ENCODE data around the gene SPAG7. TPM values are rescaled to one million over a fixed set of nuclear protein-coding genes. Genes with fewer than 3 reads are reported as not detected.

The SPAG7 gene
- polyA plus RNA-seq, 1 donor from 2014 or later: 97.1 TPM

GRCh38 chr17:4987767-4988567 lies 20.4 kb upstream of the SPAG7 start:
- Mint-ChIP-seq H3K36me3 (peaks cover 3% of the 10 kb centered on the region), H3K27me3 (no peaks in the 10 kb centered on the region), H3K4me3 (peak overlapping the region; percentile 89 to 97 (median 96)), H3K27ac (peak overlapping the region; percentile 75 to 96 (median 95)), H3K9me3 (no peaks in the 10 kb centered on the region), H3K4me1 (peaks cover 13 to 30% (median 27%) of the 10 kb centered on the region in 3 donors)

DNA sequence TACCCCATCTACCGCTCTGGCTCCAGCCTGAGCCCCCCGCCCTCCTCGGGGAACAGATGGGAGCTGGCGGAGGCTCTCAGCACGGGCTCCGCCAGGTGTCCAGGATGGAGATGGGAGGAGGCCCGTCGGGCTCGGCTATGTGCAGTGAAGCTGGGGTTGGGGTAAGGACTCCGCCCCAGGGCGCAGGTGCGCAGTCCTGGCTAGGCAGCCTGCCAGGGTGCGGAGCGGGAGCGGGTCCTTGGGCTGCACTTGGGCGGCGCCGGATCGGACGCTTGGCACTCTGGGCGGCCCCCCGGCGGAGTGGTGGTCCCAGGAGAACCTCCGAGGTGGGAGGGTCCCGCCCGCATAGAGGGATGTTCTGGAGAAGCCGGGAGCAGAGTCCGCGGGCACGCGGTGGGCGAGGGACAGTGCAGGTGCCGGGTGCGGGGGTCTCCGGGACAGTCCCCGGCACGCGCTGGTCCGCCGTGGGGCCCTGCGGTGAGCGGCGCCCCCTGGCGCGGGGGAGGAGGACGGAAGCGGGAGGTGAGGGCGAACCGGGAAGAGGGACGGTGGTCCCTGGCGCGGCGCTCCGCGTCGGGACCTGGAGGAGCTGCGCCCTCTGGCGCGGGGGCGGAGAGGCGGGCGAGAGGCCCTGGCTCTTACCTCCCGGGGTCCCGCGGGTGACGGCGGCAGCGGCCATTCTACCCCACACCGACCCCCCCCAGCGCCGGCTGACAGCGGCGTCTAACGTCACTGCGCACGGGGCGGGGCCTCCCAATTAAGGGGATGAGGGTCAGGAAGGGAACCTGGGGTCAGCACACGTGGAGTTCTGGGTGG lies 19.5 kb upstream of the SPAG7 start, which contains the start of gene CAMTA2:
CAMTA2 (minus strand) TSS at position 725 of the 816 bp plus-strand sequence. CDS start 1,453 bp downstream, outside the sequence.
- Mint-ChIP-seq H3K36me3 (peaks cover 3% of the 10 kb centered on the region), H3K27me3 (no peaks in the 10 kb centered on the region), H3K27ac (peak within 1 kb of the TSS; percentile 75 to 96 (median 95)), H3K4me3 (peak within 1 kb of the TSS; percentile 89 to 97 (median 96)), H3K4me1 (peaks cover 13 to 30% (median 27%) of the 10 kb centered on the region in 3 donors), H3K9me3 (no peaks in the 10 kb centered on the region)

GRCh38 chr17:4986403-4986802 lies 18.8 kb upstream of the SPAG7 start:
- no peaks in the 10 kb centered on the region for H3K27me3 Mint-ChIP-seq
- peaks cover 7% of the 10 kb centered on the region for H3K36me3 Mint-ChIP-seq
- peaks cover 13 to 35% (median 27%) of the 10 kb centered on the region in 3 donors for H3K4me1 Mint-ChIP-seq
- H3K27ac Mint-ChIP-seq: peak overlapping the region; percentile 75 to 95 (median 90)
- H3K4me3 Mint-ChIP-seq: peak overlapping the region; percentile 89 to 97 (median 96)
- H3K9me3 Mint-ChIP-seq: no peaks in the 10 kb centered on the region

DNA sequence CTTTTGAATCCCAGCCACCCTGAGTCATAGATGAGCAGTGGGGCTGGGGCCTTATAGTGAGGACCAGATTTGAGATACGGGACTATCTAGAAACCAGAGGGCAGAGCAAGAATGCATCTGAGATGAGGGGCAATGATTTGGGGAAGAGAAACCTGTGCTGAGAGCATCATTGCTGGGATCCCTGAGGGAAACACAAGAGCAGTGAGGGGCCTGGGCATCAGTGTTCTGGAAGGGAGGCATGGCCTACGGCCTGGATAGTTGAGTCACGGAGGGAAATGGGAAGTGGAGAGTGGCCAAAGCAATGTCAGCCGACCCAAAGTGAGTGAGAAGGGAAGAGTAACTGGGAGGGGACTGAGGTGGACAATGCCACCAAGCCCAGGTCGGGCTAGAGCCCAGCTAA lies 14.7 kb upstream of the SPAG7 start:
- Mint-ChIP-seq H3K27ac (peak overlapping the region in 1 of 3 donors; percentile 1), H3K4me3 (peak overlapping the region in 1 of 4 donors; percentile 7), H3K4me1 (peaks cover 24 to 38% (median 28%) of the 10 kb centered on the region in 3 donors), H3K9me3 (no peaks in the 10 kb centered on the region), H3K27me3 (no peaks in the 10 kb centered on the region), H3K36me3 (peaks cover 8% of the 10 kb centered on the region)

- Mint-ChIP-seq H3K36me3 (peaks cover 8% of the 10 kb centered on the region), H3K4me1 (peaks cover 20 to 31% (median 20%) of the 10 kb centered on the region in 3 donors)
These were observed 13.1 kb upstream of the SPAG7 start for GRCh38 chr17:4980644-4981216.

GRCh38 chr17:4978726-4979125 lies 11.1 kb upstream of the SPAG7 start:
- Mint-ChIP-seq H3K27ac (peak overlapping the region; percentile 7 to 76 (median 57)), H3K4me3 (peak overlapping the region in 3 of 4 donors; percentile 5 to 71 (median 71)), H3K27me3 (no peaks in the 10 kb centered on the region), H3K4me1 (peaks cover 16 to 26% (median 19%) of the 10 kb centered on the region in 3 donors), H3K36me3 (peaks cover 8% of the 10 kb centered on the region), H3K9me3 (no peaks in the 10 kb centered on the region)

More at GRCh38 chr17:4980644-4981216, 13.1 kb upstream of the SPAG7 start:
- H3K9me3 Mint-ChIP-seq: no peaks in the 10 kb centered on the region
- H3K4me3 Mint-ChIP-seq: peak overlapping the region in 3 of 4 donors; percentile 34 to 58 (median 37)
- H3K27ac Mint-ChIP-seq: peak overlapping the region; percentile 27 to 88 (median 30)
- no peaks in the 10 kb centered on the region for H3K27me3 Mint-ChIP-seq

- Mint-ChIP-seq H3K36me3 (no peaks in the 10 kb centered on the region), H3K9me3 (no peaks in the 10 kb centered on the region), H3K27me3 (no peaks in the 10 kb centered on the region), H3K27ac (peak overlapping the region in 1 of 3 donors; percentile 50), H3K4me1 (peaks cover 5 to 14% (median 8%) of the 10 kb centered on the region in 3 donors), H3K4me3 (no peak overlapping the region)
These were observed 6.6 kb upstream of the SPAG7 start for GRCh38 chr17:4974115-4974670.

- H3K4me3 Mint-ChIP-seq: no peak overlapping the region
- peaks cover 2 to 14% (median 2%) of the 10 kb centered on the region in 3 donors for H3K4me1 Mint-ChIP-seq
- H3K9me3 Mint-ChIP-seq: no peaks in the 10 kb centered on the region
- H3K27me3 Mint-ChIP-seq: no peaks in the 10 kb centered on the region
- H3K27ac Mint-ChIP-seq: peak overlapping the region in 1 of 3 donors; percentile 50
- H3K36me3 Mint-ChIP-seq: no peaks in the 10 kb centered on the region
These were observed 5.9 kb upstream of the SPAG7 start for GRCh38 chr17:4973256-4974114.

GRCh38 chr17:4972752-4973151 lies 5.1 kb upstream of the SPAG7 start:
- Mint-ChIP-seq H3K4me3 (no peak overlapping the region), H3K27me3 (no peaks in the 10 kb centered on the region), H3K36me3 (no peaks in the 10 kb centered on the region), H3K4me1 (peaks cover 0 to 11% (median 2%) of the 10 kb centered on the region in 3 donors), H3K27ac (no peak overlapping the region), H3K9me3 (no peaks in the 10 kb centered on the region)

- Mint-ChIP-seq H3K36me3 (no peaks in the 10 kb centered on the region), H3K4me1 (peaks cover 0 to 11% (median 2%) of the 10 kb centered on the region in 3 donors), H3K27me3 (no peaks in the 10 kb centered on the region), H3K27ac (peak overlapping the region in 1 of 3 donors; percentile 31), H3K4me3 (no peak overlapping the region), H3K9me3 (no peaks in the 10 kb centered on the region)
These were observed 4.7 kb upstream of the SPAG7 start for GRCh38 chr17:4972322-4972721.

DNA sequence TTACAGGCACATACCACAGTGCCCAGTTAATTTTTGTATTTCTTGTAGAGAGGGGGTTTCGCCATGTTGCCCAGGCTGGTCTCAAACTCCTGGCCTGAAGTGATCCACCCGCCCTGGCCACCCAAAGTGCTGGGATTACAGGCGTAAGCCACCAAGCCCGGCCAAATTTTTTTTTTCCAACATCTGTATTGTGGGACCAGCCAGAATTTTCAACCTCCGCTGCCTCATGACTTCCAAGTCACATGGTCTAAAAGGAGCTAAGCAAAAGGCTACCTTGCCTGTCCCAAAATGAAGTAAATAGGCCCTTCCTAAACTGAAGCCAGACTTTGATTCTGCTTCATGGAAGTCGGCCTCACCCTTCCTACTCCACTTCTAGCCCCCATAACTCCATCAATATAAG lies 4.2 kb upstream of the SPAG7 start:
- Mint-ChIP-seq H3K27me3 (no peaks in the 10 kb centered on the region), H3K9me3 (no peaks in the 10 kb centered on the region), H3K4me3 (no peak overlapping the region), H3K4me1 (peaks cover 0 to 11% (median 2%) of the 10 kb centered on the region in 3 donors), H3K27ac (peak overlapping the region in 1 of 3 donors; percentile 31), H3K36me3 (no peaks in the 10 kb centered on the region)

DNA sequence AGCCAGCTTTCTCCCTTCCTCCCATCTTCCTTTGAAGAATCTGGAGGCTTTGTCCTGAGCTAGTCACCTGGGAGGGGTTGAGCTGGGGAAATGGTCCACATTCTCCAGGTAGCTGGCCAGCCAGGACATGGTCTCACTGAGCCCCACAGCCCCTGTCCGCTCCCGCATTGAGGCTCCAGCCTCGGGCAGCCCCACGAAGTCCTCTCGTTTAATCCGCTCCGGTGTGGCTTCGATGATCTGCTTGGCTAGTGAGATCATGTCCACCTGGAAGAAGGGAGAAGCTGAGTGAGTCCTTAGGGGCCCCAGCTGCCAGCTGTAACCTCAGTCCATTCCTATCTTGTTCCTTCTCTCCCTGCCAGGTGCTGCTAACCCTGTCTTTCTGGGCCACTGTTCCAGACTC lies 2.7 kb upstream of the SPAG7 start:
- Mint-ChIP-seq H3K27me3 (no peaks in the 10 kb centered on the region), H3K4me3 (peak overlapping the region in 1 of 4 donors; percentile 64), H3K4me1 (peaks cover 5 to 21% (median 6%) of the 10 kb centered on the region in 3 donors), H3K9me3 (no peaks in the 10 kb centered on the region), H3K36me3 (peaks cover 2% of the 10 kb centered on the region), H3K27ac (peak overlapping the region in 1 of 3 donors; percentile 67)

GRCh38 chr17:4969551-4970173 lies 2.0 kb upstream of the SPAG7 start:
- peak overlapping the region in 3 of 4 donors; percentile 48 to 81 (median 54) for H3K4me3 Mint-ChIP-seq
- peak overlapping the region in 2 of 3 donors; percentile 36 to 67 for H3K27ac Mint-ChIP-seq

More at GRCh38 chr17:4969551-4970173, 2.0 kb upstream of the SPAG7 start:
- peaks cover 3% of the 10 kb centered on the region for H3K36me3 Mint-ChIP-seq
- H3K27me3 Mint-ChIP-seq: no peaks in the 10 kb centered on the region
- peaks cover 5 to 22% (median 6%) of the 10 kb centered on the region in 3 donors for H3K4me1 Mint-ChIP-seq
- H3K9me3 Mint-ChIP-seq: no peaks in the 10 kb centered on the region

Data from IgD-negative memory B cell (primary cell).